Measurements from ENCODE around the gene CRKL.
"Not testable (repeated sequence)": the region's sequence is repeated elsewhere in the genome, so short reads cannot be mapped to it uniquely, and the experiment has no call there.

CRKL gene

DNA sequence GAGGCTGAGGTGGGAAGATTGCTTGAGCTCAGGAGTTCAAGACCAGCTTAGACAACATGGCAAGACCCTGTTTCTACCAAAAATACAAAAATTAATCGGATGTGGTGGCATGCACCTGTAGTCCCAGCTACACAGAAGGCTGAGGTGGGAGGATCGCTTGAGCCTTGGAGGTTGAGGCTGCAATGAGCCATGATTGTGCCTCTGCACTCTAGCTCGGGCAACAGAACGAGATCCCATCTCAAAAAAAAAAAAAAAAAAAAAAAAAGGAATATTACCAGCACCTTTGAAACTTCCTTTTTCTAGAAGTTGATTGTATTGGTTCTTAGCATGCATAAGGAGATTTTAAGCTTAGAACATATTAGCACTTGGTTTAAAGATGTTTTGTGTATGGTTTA lies 11.4 kb downstream of the CRKL start:
- H3K9ac ChIP-seq, result no peak overlapping the region
- no peak overlapping the region for H3K27ac ChIP-seq
- H3K79me2 ChIP-seq, result peaks cover 40% of the 10 kb centered on the region
- no peak overlapping the region for H3K4me2 ChIP-seq (ENCODE audit: low read length)
- H3K9me3 ChIP-seq (ENCODE audit: control insufficient read depth, low read length), result no peaks in the 10 kb centered on the region
- no peak overlapping the region for H2AFZ ChIP-seq
- no peak overlapping the region for H3K4me3 ChIP-seq (ENCODE audit: low read depth, low read length)
- TF ChIP-seq, protein P1, sequence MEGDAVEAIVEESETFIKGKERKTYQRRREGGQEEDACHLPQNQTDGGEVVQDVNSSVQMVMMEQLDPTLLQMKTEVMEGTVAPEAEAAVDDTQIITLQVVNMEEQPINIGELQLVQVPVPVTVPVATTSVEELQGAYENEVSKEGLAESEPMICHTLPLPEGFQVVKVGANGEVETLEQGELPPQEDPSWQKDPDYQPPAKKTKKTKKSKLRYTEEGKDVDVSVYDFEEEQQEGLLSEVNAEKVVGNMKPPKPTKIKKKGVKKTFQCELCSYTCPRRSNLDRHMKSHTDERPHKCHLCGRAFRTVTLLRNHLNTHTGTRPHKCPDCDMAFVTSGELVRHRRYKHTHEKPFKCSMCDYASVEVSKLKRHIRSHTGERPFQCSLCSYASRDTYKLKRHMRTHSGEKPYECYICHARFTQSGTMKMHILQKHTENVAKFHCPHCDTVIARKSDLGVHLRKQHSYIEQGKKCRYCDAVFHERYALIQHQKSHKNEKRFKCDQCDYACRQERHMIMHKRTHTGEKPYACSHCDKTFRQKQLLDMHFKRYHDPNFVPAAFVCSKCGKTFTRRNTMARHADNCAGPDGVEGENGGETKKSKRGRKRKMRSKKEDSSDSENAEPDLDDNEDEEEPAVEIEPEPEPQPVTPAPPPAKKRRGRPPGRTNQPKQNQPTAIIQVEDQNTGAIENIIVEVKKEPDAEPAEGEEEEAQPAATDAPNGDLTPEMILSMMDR (IDR thresholded peaks at IDR 0.05), result no peak
- H3K36me3 ChIP-seq (ENCODE audit: control insufficient read depth, insufficient read depth, low read length), result no peaks in the 10 kb centered on the region
- H3K27me3 ChIP-seq (ENCODE audit: control insufficient read depth, insufficient read depth, low read length), result no peaks in the 10 kb centered on the region
- no peaks in the 10 kb centered on the region for H3K4me1 ChIP-seq

DNA sequence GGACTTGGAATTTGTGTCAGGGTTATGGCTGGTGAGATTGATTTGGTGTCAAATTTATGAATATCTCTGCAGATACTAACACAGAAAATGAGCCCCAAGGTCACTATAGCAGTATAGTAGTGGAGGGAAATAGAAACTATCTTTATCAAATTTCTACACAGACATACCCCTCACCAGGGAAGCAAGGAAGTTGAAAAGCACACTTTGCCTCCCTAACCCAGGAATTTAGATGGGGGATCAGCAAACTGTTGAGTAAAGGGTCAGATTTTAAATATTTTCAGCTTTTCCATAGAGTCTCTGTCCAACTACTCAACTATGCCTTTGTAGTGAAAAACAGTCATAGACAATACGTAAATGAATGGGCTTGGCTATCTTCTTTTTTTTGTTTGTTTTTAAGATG lies 12.8 kb downstream of the CRKL start:
- no peaks in the 10 kb centered on the region for H3K4me1 ChIP-seq
- H2AFZ ChIP-seq, result no peak overlapping the region
- peaks cover 34% of the 10 kb centered on the region for H3K79me2 ChIP-seq
- no peak overlapping the region for H3K9ac ChIP-seq
- no peaks in the 10 kb centered on the region for H3K27me3 ChIP-seq (ENCODE audit: control insufficient read depth, insufficient read depth, low read length)
- H3K27ac ChIP-seq, result no peak overlapping the region
- no peaks in the 10 kb centered on the region for H3K9me3 ChIP-seq (ENCODE audit: control insufficient read depth, low read length)
- H3K4me3 ChIP-seq (ENCODE audit: low read depth, low read length), result no peak overlapping the region
- TF ChIP-seq, protein P1 (IDR thresholded peaks at IDR 0.05), result no peak
- H3K36me3 ChIP-seq (ENCODE audit: control insufficient read depth, insufficient read depth, low read length), result no peaks in the 10 kb centered on the region
- no peak overlapping the region for H3K4me2 ChIP-seq (ENCODE audit: low read length)

DNA sequence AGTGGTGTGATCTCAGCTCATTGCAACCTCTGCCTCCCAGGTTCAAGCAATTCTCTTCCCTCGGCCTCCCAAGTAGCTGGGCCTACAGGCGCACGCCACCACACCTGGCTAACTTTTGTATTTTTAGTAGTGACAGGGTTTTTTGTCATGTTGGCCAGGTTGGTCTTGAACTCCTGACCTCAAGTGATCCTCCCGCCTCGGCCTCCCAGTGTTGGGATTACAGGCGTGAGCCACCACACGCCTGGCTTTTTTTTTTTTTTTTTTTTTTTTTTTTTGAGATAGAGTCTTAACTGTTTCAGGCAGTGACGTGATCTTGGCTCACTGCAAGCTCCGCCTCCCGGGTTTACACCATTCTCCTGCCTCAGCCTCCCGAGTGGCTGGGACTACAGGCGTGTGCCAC lies 13.2 kb downstream of the CRKL start:
- not testable (repeated sequence) for H3K9me3 ChIP-seq (ENCODE audit: control insufficient read depth, low read length); H2AFZ ChIP-seq; H3K27me3 ChIP-seq (ENCODE audit: control insufficient read depth, insufficient read depth, low read length); H3K4me2 ChIP-seq (ENCODE audit: low read length); H3K4me1 ChIP-seq; H3K4me3 ChIP-seq (ENCODE audit: low read depth, low read length); H3K36me3 ChIP-seq (ENCODE audit: control insufficient read depth, insufficient read depth, low read length); H3K9ac ChIP-seq; H3K27ac ChIP-seq
- peaks cover 37% of the 10 kb centered on the region for H3K79me2 ChIP-seq

DNA sequence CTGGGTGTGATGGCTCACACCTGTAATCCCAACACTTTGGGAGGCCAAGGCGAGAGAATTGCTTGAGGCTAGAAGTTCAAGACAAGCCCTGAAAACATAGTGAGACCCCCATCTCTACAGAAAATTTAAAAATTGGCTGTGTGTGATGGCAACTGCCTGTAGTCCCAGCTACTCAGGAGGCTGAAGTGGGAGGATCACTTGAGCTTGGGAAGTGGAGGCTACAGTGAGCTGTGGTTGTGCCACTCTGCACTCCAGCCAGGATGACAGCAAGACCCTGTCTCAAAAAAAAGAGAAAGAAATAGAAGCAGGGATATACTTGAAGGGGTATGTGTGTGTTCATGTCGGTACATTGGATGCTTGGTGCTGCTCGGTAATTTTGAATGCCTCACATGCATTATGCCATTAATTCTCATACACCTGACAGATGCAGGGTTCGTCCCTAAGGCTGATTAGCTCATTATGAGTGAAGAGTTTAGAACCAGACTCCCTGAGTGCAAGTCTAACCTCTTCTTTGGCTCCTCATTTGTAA lies 14.0 kb downstream of the CRKL start:
- H2AFZ ChIP-seq, result no peak overlapping the region
- no peaks in the 10 kb centered on the region for H3K27me3 ChIP-seq (ENCODE audit: control insufficient read depth, insufficient read depth, low read length)
- no peaks in the 10 kb centered on the region for H3K36me3 ChIP-seq (ENCODE audit: control insufficient read depth, insufficient read depth, low read length)
- TF ChIP-seq, protein P1 (IDR thresholded peaks at IDR 0.05), result no peak
- no peak overlapping the region for H3K9ac ChIP-seq
- H3K79me2 ChIP-seq, result peaks cover 41% of the 10 kb centered on the region
- H3K4me2 ChIP-seq (ENCODE audit: low read length), result no peak overlapping the region
- H3K27ac ChIP-seq, result no peak overlapping the region
- no peaks in the 10 kb centered on the region for H3K9me3 ChIP-seq (ENCODE audit: control insufficient read depth, low read length)
- H3K4me1 ChIP-seq, result no peaks in the 10 kb centered on the region
- no peak overlapping the region for H3K4me3 ChIP-seq (ENCODE audit: low read depth, low read length)

DNA sequence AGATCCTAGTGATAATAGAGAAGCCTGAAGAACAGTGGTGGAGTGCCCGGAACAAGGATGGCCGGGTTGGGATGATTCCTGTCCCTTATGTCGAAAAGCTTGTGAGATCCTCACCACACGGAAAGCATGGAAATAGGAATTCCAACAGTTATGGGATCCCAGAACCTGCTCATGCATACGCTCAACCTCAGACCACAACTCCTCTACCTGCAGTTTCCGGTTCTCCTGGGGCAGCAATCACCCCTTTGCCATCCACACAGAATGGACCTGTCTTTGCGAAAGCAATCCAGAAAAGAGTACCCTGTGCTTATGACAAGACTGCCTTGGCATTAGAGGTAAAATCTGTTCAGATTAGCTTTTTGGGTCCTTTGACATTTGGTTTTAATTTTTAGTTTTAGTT lies 16.7 kb downstream of the CRKL start:
- Histone ChIP-seq H3K9me3 (ENCODE audit: control insufficient read depth, low read length) (no peaks in the 10 kb centered on the region), H3K9ac (no peak overlapping the region), H3K27ac (no peak overlapping the region), H3K27me3 (ENCODE audit: control insufficient read depth, insufficient read depth, low read length) (no peaks in the 10 kb centered on the region), H3K4me3 (ENCODE audit: low read depth, low read length) (no peak overlapping the region), H3K79me2 (peaks cover 33% of the 10 kb centered on the region), H3K4me1 (peaks cover 2% of the 10 kb centered on the region), H2AFZ (no peak overlapping the region), H3K4me2 (ENCODE audit: low read length) (no peak overlapping the region), H3K36me3 (ENCODE audit: control insufficient read depth, insufficient read depth, low read length) (no peaks in the 10 kb centered on the region)
- TF ChIP-seq, protein P1 (IDR thresholded peaks at IDR 0.05), result no peak

DNA sequence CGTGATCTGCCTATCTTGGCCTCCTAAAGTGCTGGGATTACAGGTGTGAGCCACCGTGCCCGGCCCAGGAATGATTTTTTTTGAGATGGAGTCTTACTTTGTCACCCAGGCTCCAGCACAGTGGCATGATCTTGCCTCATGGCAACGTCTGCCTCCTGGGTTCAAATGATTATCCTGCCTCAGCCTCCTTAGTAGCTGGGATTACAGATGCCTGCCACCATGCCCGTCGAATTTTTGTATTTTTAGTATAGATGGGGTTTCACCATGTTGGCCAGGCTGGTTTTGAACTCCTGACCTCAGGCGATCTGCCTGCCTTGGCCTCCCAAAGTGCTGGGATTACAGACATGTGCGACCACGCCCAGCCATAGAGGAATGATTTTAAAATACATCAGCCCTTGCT lies 17.8 kb downstream of the CRKL start:
- H3K27me3 ChIP-seq (ENCODE audit: control insufficient read depth, insufficient read depth, low read length); H3K4me2 ChIP-seq (ENCODE audit: low read length); H3K4me3 ChIP-seq (ENCODE audit: low read depth, low read length); H3K36me3 ChIP-seq (ENCODE audit: control insufficient read depth, insufficient read depth, low read length); H3K9me3 ChIP-seq (ENCODE audit: control insufficient read depth, low read length); H3K4me1 ChIP-seq; H3K27ac ChIP-seq; H3K9ac ChIP-seq; H2AFZ ChIP-seq: not testable (repeated sequence)
- peaks cover 28% of the 10 kb centered on the region for H3K79me2 ChIP-seq

DNA sequence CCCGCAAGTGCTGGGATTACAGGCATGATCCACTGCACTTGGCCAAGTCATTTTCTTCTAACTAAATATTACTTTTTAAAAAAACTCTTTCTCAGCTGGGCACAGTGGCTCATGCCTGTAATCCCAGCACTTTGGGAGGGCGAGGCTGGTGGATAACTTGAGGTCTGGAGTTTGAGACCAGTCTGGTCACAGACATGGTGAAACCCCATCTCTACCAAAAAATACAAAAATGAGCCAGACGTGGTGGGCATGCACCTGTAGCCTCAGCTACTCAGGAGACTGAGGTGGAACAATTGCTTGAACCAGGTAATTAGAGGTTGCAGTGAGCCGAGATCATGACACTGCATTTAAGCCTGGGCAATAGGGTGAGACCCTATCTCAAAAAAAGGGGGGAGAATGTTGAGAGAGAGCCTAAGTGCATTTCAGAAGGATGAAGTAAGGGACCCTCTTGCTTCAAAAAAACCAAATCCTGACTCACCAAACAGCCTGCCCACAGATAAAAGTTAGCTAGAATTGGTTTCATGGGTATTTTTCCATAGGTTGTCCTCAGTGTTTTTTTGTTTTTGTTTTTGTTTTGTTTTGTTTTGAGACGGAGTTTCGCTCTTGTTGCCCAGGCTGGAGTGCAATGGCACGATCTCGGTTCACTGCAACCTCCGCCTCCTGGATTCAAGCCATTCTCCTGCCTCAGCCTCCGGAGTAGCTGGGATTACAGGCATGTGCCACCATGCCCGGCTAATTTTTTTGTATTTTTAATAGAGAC lies 18.8 kb downstream of the CRKL start:
- not testable (repeated sequence) for H3K4me1 ChIP-seq; H3K27ac ChIP-seq; H3K9ac ChIP-seq; H3K9me3 ChIP-seq (ENCODE audit: control insufficient read depth, low read length); H3K4me2 ChIP-seq (ENCODE audit: low read length); H3K4me3 ChIP-seq (ENCODE audit: low read depth, low read length); H3K27me3 ChIP-seq (ENCODE audit: control insufficient read depth, insufficient read depth, low read length); H2AFZ ChIP-seq; H3K36me3 ChIP-seq (ENCODE audit: control insufficient read depth, insufficient read depth, low read length)
- H3K79me2 ChIP-seq, result peaks cover 26% of the 10 kb centered on the region

Data from parathyroid adenoma (tissue), 2 donors.